Breast epithelium (tissue), 3 donors: ENCODE data around the gene KCNAB3.

Source experiments
- POLR2A ChIP-seq: fragments of 450-650 bp; IDR thresholded peaks from one replicate; pipeline ENCODE4 v1.6.1; 2016; ENCODE audit warnings: antibody characterized with exemption, mild to moderate bottlenecking, moderate library complexity
- POLR2AphosphoS5 ChIP-seq, 3 donors: sonication (generic); formaldehyde crosslinking; IDR thresholded peaks; one replicate each; pipeline ENCODE4 v1.6.1; 2017; ENCODE audit warnings: antibody characterized with exemption in 3 of 3
- TF ChIP-seq, protein P1 (sequence below), 3 donors: fragments of 450-650 bp; IDR thresholded peaks; one replicate each; pipeline ENCODE4 v1.5.1; 2016 to 2017; ENCODE audit warnings: antibody characterized with exemption in 3 of 3, mild to moderate bottlenecking in 3 of 3, moderate library complexity in 3 of 3

DNA sequence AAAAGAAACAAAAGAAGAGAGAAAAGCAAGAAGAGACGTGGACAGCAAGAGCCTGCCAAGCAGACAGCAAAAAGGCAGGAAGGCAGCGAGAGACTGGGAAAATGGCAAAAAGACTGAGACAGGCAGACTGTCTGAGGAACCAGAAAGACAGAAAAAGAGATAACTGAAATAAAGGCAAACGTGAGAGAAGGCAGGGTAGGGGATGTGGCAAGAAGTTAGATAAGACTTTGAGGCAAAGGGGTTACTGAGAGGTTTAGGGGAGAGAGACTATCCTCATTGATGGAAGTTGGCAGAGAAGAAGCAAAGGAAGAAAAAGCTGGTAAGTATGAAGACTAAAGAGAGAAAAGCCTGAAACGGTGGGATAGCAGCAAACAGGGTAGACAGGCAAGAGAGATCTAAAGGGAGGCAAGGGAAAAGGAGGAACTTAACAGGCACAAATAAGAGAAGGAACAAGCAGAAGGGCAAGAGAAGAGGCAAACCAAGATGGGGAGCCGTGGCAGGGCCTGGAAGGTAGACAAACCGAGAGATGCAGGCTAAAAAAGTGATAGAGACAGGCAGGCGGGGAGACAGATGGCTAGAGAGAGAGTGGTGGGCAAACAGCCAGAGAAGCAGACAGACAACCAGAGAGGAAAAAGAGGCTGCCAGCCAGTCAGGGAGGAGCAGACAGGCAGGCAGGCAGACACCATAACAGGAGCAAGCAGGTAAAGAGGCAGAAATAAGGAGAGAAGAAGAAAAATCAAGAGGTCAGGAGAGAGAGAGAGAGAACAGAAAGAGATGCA is 48.2 kb downstream of the KCNAB3 start:
- TF ChIP-seq, protein P1, sequence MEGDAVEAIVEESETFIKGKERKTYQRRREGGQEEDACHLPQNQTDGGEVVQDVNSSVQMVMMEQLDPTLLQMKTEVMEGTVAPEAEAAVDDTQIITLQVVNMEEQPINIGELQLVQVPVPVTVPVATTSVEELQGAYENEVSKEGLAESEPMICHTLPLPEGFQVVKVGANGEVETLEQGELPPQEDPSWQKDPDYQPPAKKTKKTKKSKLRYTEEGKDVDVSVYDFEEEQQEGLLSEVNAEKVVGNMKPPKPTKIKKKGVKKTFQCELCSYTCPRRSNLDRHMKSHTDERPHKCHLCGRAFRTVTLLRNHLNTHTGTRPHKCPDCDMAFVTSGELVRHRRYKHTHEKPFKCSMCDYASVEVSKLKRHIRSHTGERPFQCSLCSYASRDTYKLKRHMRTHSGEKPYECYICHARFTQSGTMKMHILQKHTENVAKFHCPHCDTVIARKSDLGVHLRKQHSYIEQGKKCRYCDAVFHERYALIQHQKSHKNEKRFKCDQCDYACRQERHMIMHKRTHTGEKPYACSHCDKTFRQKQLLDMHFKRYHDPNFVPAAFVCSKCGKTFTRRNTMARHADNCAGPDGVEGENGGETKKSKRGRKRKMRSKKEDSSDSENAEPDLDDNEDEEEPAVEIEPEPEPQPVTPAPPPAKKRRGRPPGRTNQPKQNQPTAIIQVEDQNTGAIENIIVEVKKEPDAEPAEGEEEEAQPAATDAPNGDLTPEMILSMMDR (IDR thresholded peaks at IDR 0.05), result no peak
- TF ChIP-seq POLR2A (no peak), POLR2AphosphoS5 (IDR thresholded peaks at IDR 0.05) (no peak)
